HG03045 (cell line): ENCODE data around the gene NRG2.

Experiments used
- ATAC-seq: cut with Tn5 transposase; IDR thresholded peaks from one replicate; pipeline ENCODE4 v1.9.1; 2021; ENCODE audit warnings: mild to moderate bottlenecking, moderate library complexity; ENCODE audit not compliant: unreplicated experiment

NRG2 gene

DNA sequence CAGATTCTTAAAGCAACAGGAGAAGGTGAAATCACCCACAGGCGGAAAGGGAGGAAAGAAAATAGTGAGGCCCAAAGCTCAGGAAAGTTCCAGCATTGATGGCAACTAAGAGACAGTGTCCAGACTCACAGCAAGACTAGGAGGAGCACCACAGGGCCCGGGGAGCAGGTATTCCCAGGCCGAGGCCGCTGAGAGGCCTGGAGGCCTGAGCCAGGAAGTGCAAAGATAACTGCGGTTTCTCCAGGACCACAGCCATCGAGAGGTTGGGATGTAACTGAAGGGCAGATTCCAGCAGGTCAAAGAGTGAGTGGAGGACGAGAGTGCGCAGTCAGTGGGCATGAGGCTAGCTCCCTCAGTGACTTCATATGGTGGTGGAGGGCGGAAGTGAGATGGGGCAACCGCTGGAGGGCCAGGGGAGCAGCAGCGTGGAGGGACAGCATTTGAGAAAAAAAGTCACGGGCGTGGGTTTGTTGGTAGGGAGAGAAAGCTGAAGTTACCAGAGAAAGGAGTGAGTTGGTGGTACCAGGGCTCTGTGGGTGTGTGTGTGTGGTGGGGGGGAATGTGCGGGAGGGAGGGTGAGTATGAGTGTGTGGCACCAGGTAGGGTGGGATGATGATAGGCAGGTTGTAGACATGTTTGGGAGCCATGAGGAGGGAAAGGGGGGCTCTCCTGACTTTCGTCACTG lies 157.8 kb downstream of the NRG2 start:
- ATAC-seq, result no peak

GRCh38 chr5:139884734-139885133 lies 158.4 kb downstream of the NRG2 start:
- ATAC-seq, result no peak

DNA sequence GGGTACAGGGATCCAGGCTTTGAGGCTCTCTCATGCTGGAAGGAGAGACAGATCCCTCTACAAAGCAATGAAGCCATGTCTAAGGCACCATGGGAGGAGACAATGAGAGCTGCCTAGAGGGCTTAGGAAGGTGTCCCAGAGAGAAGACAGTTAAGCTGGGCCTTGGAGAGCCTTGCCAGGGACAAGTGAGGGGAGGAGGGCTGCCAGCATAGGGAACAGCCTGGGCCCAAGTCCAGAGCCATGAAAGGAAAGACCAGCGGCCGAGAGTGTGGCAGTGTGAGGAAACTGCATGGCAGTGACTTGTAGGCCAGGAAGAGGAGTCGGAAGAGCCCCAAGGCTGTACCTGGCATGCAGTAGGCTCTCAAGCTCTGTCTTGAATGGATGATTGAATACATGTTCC lies 159.0 kb downstream of the NRG2 start:
- no peak for ATAC-seq

- ATAC-seq, result no peak
Observed at GRCh38 chr5:139882961-139883539, 160.0 kb downstream of the NRG2 start.

DNA sequence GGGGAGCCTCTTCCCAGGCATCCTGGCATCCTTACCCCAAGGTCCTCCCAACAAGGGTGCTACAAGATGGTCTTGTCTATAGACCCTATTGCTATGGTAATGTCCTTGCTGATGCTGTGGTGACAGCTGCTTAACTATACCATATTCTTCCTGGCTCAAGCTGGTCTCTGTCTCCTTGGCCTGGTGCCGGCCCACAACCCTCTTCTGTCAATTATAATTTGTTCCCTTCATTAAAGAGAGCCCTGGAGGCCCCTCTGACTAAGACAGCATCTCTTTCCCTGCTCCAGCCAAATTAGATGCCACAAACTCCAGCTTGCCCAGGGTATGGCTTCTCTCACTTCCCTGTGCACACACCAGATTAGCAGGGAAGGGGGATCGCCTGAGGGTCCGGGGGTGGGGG lies 160.8 kb downstream of the NRG2 start:
- ATAC-seq, result no peak

DNA sequence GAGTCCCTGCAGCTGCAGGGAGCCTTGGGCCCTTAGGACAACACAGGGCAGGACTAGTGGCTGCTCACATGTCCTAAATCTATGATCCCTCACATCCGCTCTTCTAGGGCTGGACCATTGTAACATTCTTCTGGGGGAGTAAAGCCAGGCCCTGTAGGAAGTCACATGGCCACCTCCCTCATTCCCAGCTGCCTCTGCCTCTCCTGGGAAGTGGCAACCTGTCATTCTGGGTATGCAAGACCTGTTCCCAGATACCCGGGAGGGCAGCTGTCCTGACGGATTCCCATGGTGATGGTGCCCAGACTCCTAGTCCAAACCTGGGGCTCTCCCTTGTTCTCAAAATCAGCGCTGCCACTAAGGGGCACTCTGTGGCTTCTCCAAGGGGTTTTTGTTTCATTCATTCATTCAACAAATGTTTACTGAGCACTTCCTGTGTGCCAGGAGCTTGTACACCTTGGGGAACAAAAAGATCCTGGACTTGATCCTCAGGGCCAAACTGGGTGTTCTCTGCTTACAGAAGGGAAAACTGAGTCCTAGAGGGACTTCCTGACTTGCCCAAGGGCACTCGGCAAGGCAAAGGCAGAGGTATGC lies 161.9 kb downstream of the NRG2 start:
- ATAC-seq, result no peak

GRCh38 chr5:139880416-139881142 lies 162.5 kb downstream of the NRG2 start:
- ATAC-seq, result no peak

- no peak for ATAC-seq
Observed at GRCh38 chr5:139878093-139878492, 165.0 kb downstream of the NRG2 start.

- ATAC-seq, result no peak
Observed at GRCh38 chr5:139877129-139877597, 165.9 kb downstream of the NRG2 start.

- ATAC-seq, result no peak
Observed at GRCh38 chr5:139875957-139876356, 167.1 kb downstream of the NRG2 start.

GRCh38 chr5:139872851-139873794 lies 170.0 kb downstream of the NRG2 start:
- no peak for ATAC-seq

DNA sequence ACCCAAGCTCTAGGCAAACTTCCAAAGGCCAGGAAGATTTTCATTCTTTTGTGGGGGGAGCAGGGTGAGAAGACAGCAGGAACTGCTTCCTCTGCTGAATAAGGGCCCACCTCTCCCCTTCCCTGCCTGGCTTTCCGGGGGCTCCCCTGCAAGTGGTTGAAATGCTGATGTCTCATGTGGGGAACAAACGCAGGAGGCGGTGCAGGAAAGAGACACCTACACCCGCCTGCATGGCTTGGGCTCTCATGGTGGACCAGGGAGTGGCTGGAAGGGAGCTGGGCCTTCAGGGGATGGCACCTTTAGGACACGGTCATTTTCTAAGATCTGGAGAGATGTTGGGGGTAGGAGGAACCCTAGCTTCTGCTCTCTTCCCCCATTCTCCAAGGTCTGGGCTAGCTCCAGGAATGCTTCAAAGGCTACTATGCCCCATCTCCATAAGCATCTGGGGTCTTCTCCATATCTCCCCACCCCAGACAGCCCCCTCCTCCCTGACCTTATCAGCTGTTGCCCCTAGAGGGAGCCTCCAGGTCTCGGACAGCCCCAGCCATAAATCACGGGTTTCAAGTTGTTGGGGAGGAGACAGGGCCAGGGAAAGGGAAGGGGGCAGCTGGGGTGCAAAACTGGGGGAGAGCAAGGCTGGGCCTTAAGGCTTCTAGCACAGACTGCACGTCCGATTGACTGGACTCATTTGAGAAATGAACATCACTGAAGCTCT lies 170.9 kb downstream of the NRG2 start:
- no peak for ATAC-seq

DNA sequence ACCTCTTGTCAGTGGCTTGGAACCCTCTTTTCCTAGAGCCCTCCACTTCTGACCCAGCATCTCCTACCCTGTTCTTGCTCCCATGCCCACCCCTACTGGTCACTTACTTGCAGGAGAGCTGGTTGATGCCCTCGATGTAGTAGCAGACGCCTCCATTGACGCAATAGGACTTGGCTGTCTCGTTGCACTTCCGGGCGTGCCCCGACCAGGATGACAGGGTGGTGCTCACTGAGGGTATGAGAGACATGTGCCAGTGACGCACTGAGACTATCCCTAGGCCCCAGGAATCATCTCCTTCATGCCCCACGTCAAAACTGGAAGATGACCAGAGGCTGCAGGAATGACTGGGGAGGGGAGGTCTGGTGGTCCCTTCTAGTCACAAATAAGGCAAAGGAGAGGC lies 171.5 kb downstream of the NRG2 start:
- ATAC-seq, result no peak

GRCh38 chr5:139870677-139871076 lies 172.4 kb downstream of the NRG2 start:
- no peak for ATAC-seq

DNA sequence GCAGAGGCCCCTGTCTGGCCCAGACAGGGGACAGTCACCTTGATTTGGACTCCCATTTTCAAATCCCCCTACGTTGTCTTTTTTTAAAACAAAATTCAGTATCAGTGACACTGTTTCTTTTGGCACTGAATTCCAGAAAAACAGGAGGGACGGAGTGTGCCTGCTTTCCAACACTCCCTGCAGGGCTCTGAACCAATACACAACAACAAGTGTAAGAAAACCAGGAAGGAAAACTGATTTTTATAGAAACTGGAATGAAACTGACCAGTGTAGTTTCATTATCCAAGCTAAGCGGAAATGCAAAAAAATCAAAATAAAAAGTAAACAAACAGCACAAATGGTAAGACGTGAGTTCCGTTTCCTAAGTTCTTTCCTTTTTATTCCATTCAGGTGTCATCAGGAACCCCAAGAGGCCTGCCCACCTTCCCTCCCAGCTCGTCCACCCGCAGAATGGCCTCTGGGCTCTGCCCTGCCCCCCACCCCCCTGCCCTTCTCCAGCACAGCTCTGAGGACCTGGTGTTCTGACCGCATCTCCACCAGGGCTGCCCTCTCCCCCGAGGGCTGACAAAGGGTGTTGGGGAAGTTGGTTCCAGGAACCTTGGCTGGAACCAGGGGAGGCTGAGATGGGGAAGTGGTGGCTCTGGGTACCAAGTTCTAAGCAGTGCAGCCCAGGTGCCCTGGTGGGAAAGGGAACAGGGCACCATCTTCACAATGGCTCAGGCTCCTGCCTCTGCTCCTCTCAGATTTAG lies 173.9 kb downstream of the NRG2 start:
- no peak for ATAC-seq

- no peak for ATAC-seq
Observed at GRCh38 chr5:139867581-139867980, 175.5 kb downstream of the NRG2 start.

- ATAC-seq, result no peak
Observed at GRCh38 chr5:139867109-139867508, 176.0 kb downstream of the NRG2 start.

GRCh38 chr5:139864716-139865483 lies 178.2 kb downstream of the NRG2 start:
- no peak for ATAC-seq
